GM23338 (cell line): ENCODE results near the gene RNU6-8.

Experiments
- POLR2AphosphoS5 ChIP-seq: IDR thresholded peaks from 2 replicates; pipeline ENCODE4 v1.6.1; 2016; ENCODE audit warnings: antibody characterized with exemption, low read depth
- TF ChIP-seq, protein P1 (sequence below), 2 experiments: fragments of 200-600 bp in 1 of 2; sonication (generic) in 1 of 2; conservative IDR thresholded peaks; 2 replicates each; pipeline versions ENCODE4 v1.5.1 to v1.6.1; 2016 to 2017; ENCODE audit warnings: antibody characterized with exemption in 2 of 2, low read depth in 2 of 2, mild to moderate bottlenecking in 2 of 2, moderate library complexity in 1 of 2
- TF ChIP-seq, protein P2 (sequence below): IDR thresholded peaks from one replicate; pipeline ENCODE4 v1.6.1; 2018; ENCODE audit warnings: antibody characterized with exemption; ENCODE audit not compliant: unreplicated experiment

DNA sequence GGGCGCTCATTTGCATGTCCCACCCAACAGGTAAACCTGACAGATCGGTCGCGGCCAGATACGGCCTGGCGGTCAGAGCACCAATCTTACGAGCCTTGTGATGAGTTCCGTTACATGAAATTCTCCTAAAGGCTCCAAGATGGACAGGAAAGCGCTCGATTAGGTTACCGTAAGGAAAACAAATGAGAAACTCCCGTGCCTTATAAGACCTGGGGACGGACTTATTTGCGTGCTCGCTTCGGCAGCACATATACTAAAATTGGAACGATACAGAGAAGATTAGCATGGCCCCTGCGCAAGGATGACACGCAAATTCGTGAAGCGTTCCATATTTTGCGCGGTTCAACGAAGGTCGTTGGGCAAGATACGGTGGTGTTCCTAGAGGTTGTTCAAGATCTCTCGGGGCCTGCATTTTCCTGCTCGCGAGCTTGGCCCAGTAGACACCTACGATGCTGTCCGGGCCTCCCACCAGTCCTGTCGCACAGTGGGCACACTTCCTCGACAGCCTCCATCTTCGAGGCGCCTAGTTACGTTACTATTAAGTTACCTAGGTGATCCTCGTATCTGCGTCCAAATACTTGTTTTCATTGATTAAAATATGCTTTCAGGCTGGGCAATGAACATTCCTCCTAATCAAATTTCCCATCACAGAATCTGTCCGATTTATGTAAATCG, 1.1 kb downstream of the RNU6-8 start, which contains the start of gene RNU6-7:
- TF ChIP-seq, protein P1, sequence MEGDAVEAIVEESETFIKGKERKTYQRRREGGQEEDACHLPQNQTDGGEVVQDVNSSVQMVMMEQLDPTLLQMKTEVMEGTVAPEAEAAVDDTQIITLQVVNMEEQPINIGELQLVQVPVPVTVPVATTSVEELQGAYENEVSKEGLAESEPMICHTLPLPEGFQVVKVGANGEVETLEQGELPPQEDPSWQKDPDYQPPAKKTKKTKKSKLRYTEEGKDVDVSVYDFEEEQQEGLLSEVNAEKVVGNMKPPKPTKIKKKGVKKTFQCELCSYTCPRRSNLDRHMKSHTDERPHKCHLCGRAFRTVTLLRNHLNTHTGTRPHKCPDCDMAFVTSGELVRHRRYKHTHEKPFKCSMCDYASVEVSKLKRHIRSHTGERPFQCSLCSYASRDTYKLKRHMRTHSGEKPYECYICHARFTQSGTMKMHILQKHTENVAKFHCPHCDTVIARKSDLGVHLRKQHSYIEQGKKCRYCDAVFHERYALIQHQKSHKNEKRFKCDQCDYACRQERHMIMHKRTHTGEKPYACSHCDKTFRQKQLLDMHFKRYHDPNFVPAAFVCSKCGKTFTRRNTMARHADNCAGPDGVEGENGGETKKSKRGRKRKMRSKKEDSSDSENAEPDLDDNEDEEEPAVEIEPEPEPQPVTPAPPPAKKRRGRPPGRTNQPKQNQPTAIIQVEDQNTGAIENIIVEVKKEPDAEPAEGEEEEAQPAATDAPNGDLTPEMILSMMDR (conservative IDR thresholded peaks at IDR 0.05; ENCODE audit: low read depth in 2 of 2), result no peak
- TF ChIP-seq, protein P2, sequence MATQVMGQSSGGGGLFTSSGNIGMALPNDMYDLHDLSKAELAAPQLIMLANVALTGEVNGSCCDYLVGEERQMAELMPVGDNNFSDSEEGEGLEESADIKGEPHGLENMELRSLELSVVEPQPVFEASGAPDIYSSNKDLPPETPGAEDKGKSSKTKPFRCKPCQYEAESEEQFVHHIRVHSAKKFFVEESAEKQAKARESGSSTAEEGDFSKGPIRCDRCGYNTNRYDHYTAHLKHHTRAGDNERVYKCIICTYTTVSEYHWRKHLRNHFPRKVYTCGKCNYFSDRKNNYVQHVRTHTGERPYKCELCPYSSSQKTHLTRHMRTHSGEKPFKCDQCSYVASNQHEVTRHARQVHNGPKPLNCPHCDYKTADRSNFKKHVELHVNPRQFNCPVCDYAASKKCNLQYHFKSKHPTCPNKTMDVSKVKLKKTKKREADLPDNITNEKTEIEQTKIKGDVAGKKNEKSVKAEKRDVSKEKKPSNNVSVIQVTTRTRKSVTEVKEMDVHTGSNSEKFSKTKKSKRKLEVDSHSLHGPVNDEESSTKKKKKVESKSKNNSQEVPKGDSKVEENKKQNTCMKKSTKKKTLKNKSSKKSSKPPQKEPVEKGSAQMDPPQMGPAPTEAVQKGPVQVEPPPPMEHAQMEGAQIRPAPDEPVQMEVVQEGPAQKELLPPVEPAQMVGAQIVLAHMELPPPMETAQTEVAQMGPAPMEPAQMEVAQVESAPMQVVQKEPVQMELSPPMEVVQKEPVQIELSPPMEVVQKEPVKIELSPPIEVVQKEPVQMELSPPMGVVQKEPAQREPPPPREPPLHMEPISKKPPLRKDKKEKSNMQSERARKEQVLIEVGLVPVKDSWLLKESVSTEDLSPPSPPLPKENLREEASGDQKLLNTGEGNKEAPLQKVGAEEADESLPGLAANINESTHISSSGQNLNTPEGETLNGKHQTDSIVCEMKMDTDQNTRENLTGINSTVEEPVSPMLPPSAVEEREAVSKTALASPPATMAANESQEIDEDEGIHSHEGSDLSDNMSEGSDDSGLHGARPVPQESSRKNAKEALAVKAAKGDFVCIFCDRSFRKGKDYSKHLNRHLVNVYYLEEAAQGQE, result no peak
- no peak for TF ChIP-seq POLR2AphosphoS5
